Transverse colon (tissue), 4 donors: ENCODE data around the gene LHX8.

ENCODE experiments used
- CTCF ChIP-seq, 5 experiments: fragments of 200-600 bp in 3 of 5; fragments of 450-650 bp in 2 of 5; sonication (generic) in 3 of 5; IDR thresholded peaks; 1 replicate in 2 of 5; 2 replicates in 3 of 5; pipeline ENCODE4 v1.5.1; 2016 to 2017; ENCODE audit warnings: antibody characterized with exemption in 5 of 5, inconsistent platforms in 3 of 5, mild to moderate bottlenecking in 2 of 5, moderate library complexity in 1 of 5
- POLR2AphosphoS5 ChIP-seq, 3 donors: sonication (generic); formaldehyde crosslinking; IDR thresholded peaks; one replicate each; pipeline ENCODE4 v1.6.1; 2016; ENCODE audit warnings: antibody characterized with exemption in 3 of 3

- TF ChIP-seq CTCF (IDR thresholded peaks at IDR 0.05): no peak
- TF ChIP-seq POLR2AphosphoS5 (IDR thresholded peaks at IDR 0.05): no peak
Measured at GRCh38 chr1:75136921-75137641, 2.9 kb downstream of the LHX8 start.
